ENCODE measurements around the gene MSN.

MSN gene

GRCh38 chrX:65687367-65687766 is 19.9 kb downstream of the MSN start:
- no peak overlapping the region for H3K27ac ChIP-seq (replicated peaks; ENCODE audit: low read length)

GRCh38 chrX:65688403-65688871 is 21.0 kb downstream of the MSN start:
- no peak overlapping the region for H2AK5ac ChIP-seq (ENCODE audit: low read depth, low read length)
- no peak overlapping the region for H3K4me2 ChIP-seq (ENCODE audit: insufficient read depth, low read length, poor library complexity, severe bottlenecking)
- H3K9ac ChIP-seq (ENCODE audit: low read depth, low read length, poor library complexity) = no peak overlapping the region
- no peak overlapping the region for H3K27ac ChIP-seq (replicated peaks; ENCODE audit: low read length)
- no peak overlapping the region for H3K4me3 ChIP-seq (ENCODE audit: low read length in 2 of 2)
- no peak overlapping the region for H4K91ac ChIP-seq (ENCODE audit: low read depth, low read length, poor library complexity)
- no peak for DNase-seq (ENCODE audit: low spot score)
- no peak overlapping the region for H3K14ac ChIP-seq (ENCODE audit: low read length)
- no peak overlapping the region for H4K8ac ChIP-seq (ENCODE audit: low read depth, low read length)
- WGBS, 2 donors (ENCODE audit: extremely low coverage in 2 of 2, insufficient read length in 2 of 2, insufficient replicate concordance in 1 of 2) = no CpG with 5 or more reads among the region's 3 CpGs
- H3K79me1 ChIP-seq (ENCODE audit: low read depth, low read length) = peaks cover 3% of the 10 kb centered on the region
- H2BK15ac ChIP-seq (ENCODE audit: low read length) = no peak overlapping the region
- H2BK5ac ChIP-seq (ENCODE audit: low read length) = no peak overlapping the region
- H3K23ac ChIP-seq (ENCODE audit: low read depth, low read length, poor library complexity) = no peak overlapping the region
- no peak overlapping the region for H2BK12ac ChIP-seq (ENCODE audit: low read length)
- no peaks in the 10 kb centered on the region for H3K36me3 ChIP-seq (replicated peaks in 1 of 2; ENCODE audit: control insufficient read depth in 2 of 2, insufficient read depth in 2 of 2, low read length in 2 of 2)
- H3K4me1 ChIP-seq (ENCODE audit: control insufficient read depth in 2 of 2, insufficient read depth in 1 of 2, low read depth in 1 of 2, low read length in 2 of 2) = no peaks in the 10 kb centered on the region
- no peak overlapping the region for H2BK120ac ChIP-seq (ENCODE audit: low read depth, low read length)
- H3K27me3 ChIP-seq (ENCODE audit: control insufficient read depth in 3 of 3, insufficient read depth in 3 of 3, low read depth in 1 of 3, low read length in 3 of 3) = no peaks in the 10 kb centered on the region
- no peaks in the 10 kb centered on the region for H3K9me3 ChIP-seq (replicated peaks in 1 of 2; ENCODE audit: control insufficient read depth in 2 of 2, insufficient read depth in 1 of 2, low read depth in 1 of 2, low read length in 2 of 2)
- H2AFZ ChIP-seq (ENCODE audit: low read length) = no peak overlapping the region
- H3K18ac ChIP-seq (ENCODE audit: low read length) = no peak overlapping the region
- no peak overlapping the region for H3K4ac ChIP-seq (ENCODE audit: low read length)

More at GRCh38 chrX:65687367-65687766, 19.9 kb downstream of the MSN start:
- DNase-seq (ENCODE audit: low spot score) = no peak
- Histone ChIP-seq H2AFZ (ENCODE audit: low read length) (no peak overlapping the region), H3K4ac (ENCODE audit: low read length) (no peak overlapping the region), H3K9me3 (replicated peaks in 1 of 2; ENCODE audit: control insufficient read depth in 2 of 2, insufficient read depth in 1 of 2, low read depth in 1 of 2, low read length in 2 of 2) (no peaks in the 10 kb centered on the region), H4K91ac (ENCODE audit: low read depth, low read length, poor library complexity) (no peak overlapping the region), H3K14ac (ENCODE audit: low read length) (no peak overlapping the region), H3K36me3 (replicated peaks in 1 of 2; ENCODE audit: control insufficient read depth in 2 of 2, insufficient read depth in 2 of 2, low read length in 2 of 2) (no peaks in the 10 kb centered on the region), H3K23ac (ENCODE audit: low read depth, low read length, poor library complexity) (no peak overlapping the region), H3K9ac (ENCODE audit: low read depth, low read length, poor library complexity) (no peak overlapping the region), H3K4me3 (ENCODE audit: low read length in 2 of 2) (no peak overlapping the region), H4K8ac (ENCODE audit: low read depth, low read length) (no peak overlapping the region), H2BK12ac (ENCODE audit: low read length) (no peak overlapping the region), H3K4me1 (ENCODE audit: control insufficient read depth in 2 of 2, insufficient read depth in 1 of 2, low read depth in 1 of 2, low read length in 2 of 2) (no peaks in the 10 kb centered on the region), H2AK5ac (ENCODE audit: low read depth, low read length) (no peak overlapping the region), H3K18ac (ENCODE audit: low read length) (no peak overlapping the region), H2BK120ac (ENCODE audit: low read depth, low read length) (no peak overlapping the region), H3K79me1 (ENCODE audit: low read depth, low read length) (peaks cover 3% of the 10 kb centered on the region), H2BK15ac (ENCODE audit: low read length) (no peak overlapping the region), H2BK5ac (ENCODE audit: low read length) (no peak overlapping the region), H3K4me2 (ENCODE audit: insufficient read depth, low read length, poor library complexity, severe bottlenecking) (no peak overlapping the region), H3K27me3 (ENCODE audit: control insufficient read depth in 3 of 3, insufficient read depth in 3 of 3, low read depth in 1 of 3, low read length in 3 of 3) (no peaks in the 10 kb centered on the region)
- no CpG with 5 or more reads among the region's 3 CpGs for WGBS, 2 donors (ENCODE audit: extremely low coverage in 2 of 2, insufficient read length in 2 of 2, insufficient replicate concordance in 1 of 2)

GRCh38 chrX:65689377-65689776 is 21.9 kb downstream of the MSN start:
- no peak overlapping the region for H3K4me2 ChIP-seq (ENCODE audit: insufficient read depth, low read length, poor library complexity, severe bottlenecking)
- H2BK120ac ChIP-seq (ENCODE audit: low read depth, low read length) = no peak overlapping the region
- H3K4me3 ChIP-seq (ENCODE audit: low read length in 2 of 2) = no peak overlapping the region
- no peak overlapping the region for H3K23ac ChIP-seq (ENCODE audit: low read depth, low read length, poor library complexity)
- no peak overlapping the region for H3K4ac ChIP-seq (ENCODE audit: low read length)
- H4K91ac ChIP-seq (ENCODE audit: low read depth, low read length, poor library complexity) = no peak overlapping the region
- H3K79me1 ChIP-seq (ENCODE audit: low read depth, low read length) = peaks cover 3% of the 10 kb centered on the region
- H2AK5ac ChIP-seq (ENCODE audit: low read depth, low read length) = no peak overlapping the region
- H3K36me3 ChIP-seq (replicated peaks in 1 of 2; ENCODE audit: control insufficient read depth in 2 of 2, insufficient read depth in 2 of 2, low read length in 2 of 2) = no peaks in the 10 kb centered on the region
- no peak for DNase-seq (ENCODE audit: low spot score)
- no peak overlapping the region for H2AFZ ChIP-seq (ENCODE audit: low read length)
- WGBS, 2 donors (ENCODE audit: extremely low coverage in 2 of 2, insufficient read length in 2 of 2, insufficient replicate concordance in 1 of 2) = no CpG with 5 or more reads among the region's 2 CpGs
- H3K9me3 ChIP-seq (replicated peaks in 1 of 2; ENCODE audit: control insufficient read depth in 2 of 2, insufficient read depth in 1 of 2, low read depth in 1 of 2, low read length in 2 of 2) = no peaks in the 10 kb centered on the region
- no peak overlapping the region for H4K8ac ChIP-seq (ENCODE audit: low read depth, low read length)
- H3K27me3 ChIP-seq (ENCODE audit: control insufficient read depth in 3 of 3, insufficient read depth in 3 of 3, low read depth in 1 of 3, low read length in 3 of 3) = no peaks in the 10 kb centered on the region
- no peak overlapping the region for H2BK15ac ChIP-seq (ENCODE audit: low read length)
- H3K14ac ChIP-seq (ENCODE audit: low read length) = no peak overlapping the region
- no peak overlapping the region for H3K18ac ChIP-seq (ENCODE audit: low read length)
- H3K9ac ChIP-seq (ENCODE audit: low read depth, low read length, poor library complexity) = no peak overlapping the region
- H2BK5ac ChIP-seq (ENCODE audit: low read length) = no peak overlapping the region
- H2BK12ac ChIP-seq (ENCODE audit: low read length) = no peak overlapping the region
- H3K27ac ChIP-seq (replicated peaks; ENCODE audit: low read length) = no peak overlapping the region
- H3K4me1 ChIP-seq (ENCODE audit: control insufficient read depth in 2 of 2, insufficient read depth in 1 of 2, low read depth in 1 of 2, low read length in 2 of 2) = no peaks in the 10 kb centered on the region

GRCh38 chrX:65690057-65690855 is 22.8 kb downstream of the MSN start:
- Histone ChIP-seq H2BK120ac (ENCODE audit: low read depth, low read length) (no peak overlapping the region), H3K27ac (replicated peaks; ENCODE audit: low read length) (no peak overlapping the region), H2BK15ac (ENCODE audit: low read length) (no peak overlapping the region), H3K23ac (ENCODE audit: low read depth, low read length, poor library complexity) (no peak overlapping the region), H4K8ac (ENCODE audit: low read depth, low read length) (no peak overlapping the region), H2BK5ac (ENCODE audit: low read length) (no peak overlapping the region), H3K4me1 (ENCODE audit: control insufficient read depth in 2 of 2, insufficient read depth in 1 of 2, low read depth in 1 of 2, low read length in 2 of 2) (no peaks in the 10 kb centered on the region), H3K9me3 (replicated peaks in 1 of 2; ENCODE audit: control insufficient read depth in 2 of 2, insufficient read depth in 1 of 2, low read depth in 1 of 2, low read length in 2 of 2) (no peaks in the 10 kb centered on the region), H2AFZ (ENCODE audit: low read length) (no peak overlapping the region), H2AK5ac (ENCODE audit: low read depth, low read length) (no peak overlapping the region), H2BK12ac (ENCODE audit: low read length) (no peak overlapping the region), H4K91ac (ENCODE audit: low read depth, low read length, poor library complexity) (no peak overlapping the region), H3K79me1 (ENCODE audit: low read depth, low read length) (peaks cover 3% of the 10 kb centered on the region), H3K4me3 (ENCODE audit: low read length in 2 of 2) (no peak overlapping the region), H3K18ac (ENCODE audit: low read length) (no peak overlapping the region), H3K4me2 (ENCODE audit: insufficient read depth, low read length, poor library complexity, severe bottlenecking) (no peak overlapping the region), H3K14ac (ENCODE audit: low read length) (no peak overlapping the region), H3K9ac (ENCODE audit: low read depth, low read length, poor library complexity) (no peak overlapping the region), H3K27me3 (ENCODE audit: control insufficient read depth in 3 of 3, insufficient read depth in 3 of 3, low read depth in 1 of 3, low read length in 3 of 3) (no peaks in the 10 kb centered on the region), H3K4ac (ENCODE audit: low read length) (no peak overlapping the region), H3K36me3 (replicated peaks in 1 of 2; ENCODE audit: control insufficient read depth in 2 of 2, insufficient read depth in 2 of 2, low read length in 2 of 2) (no peaks in the 10 kb centered on the region)
- whole genome bisulfite sequencing, 2 donors (ENCODE audit: extremely low coverage in 2 of 2, insufficient read length in 2 of 2, insufficient replicate concordance in 1 of 2) = no CpG with 5 or more reads among the region's 5 CpGs
- no peak for DNase-seq (ENCODE audit: low spot score)

Data from neuronal stem cell (in vitro differentiated cells).